SJSA1 (cell line): ENCODE data around the gene FKBP15. TPM values are rescaled to one million over a fixed set of nuclear protein-coding genes. Genes with fewer than 3 reads are reported as not detected.
"Not testable (repeated sequence)": the region's sequence is repeated elsewhere in the genome, so short reads cannot be mapped to it uniquely, and the experiment has no call there.

ENCODE experiments used
- DNase-seq, 2 experiments: peaks; one replicate each; pipeline ENCODE4 v3.0.0-alpha.2; 2015 to 2020; ENCODE audit warnings: low spot score in 2 of 2, low read depth in 1 of 2
- H3K27ac ChIP-seq: fragments of 250-450 bp; sonication (Bioruptor Pico); 2 replicates; pipeline ENCODE4 v1.5.1; 2020; ENCODE audit warnings: mild to moderate bottlenecking, moderate library complexity
- H3K27me3 ChIP-seq: fragments of 250-450 bp; sonication (Bioruptor Pico); replicated peaks from 2 replicates; pipeline ENCODE4 v1.5.1; 2020; ENCODE audit warnings: mild to moderate bottlenecking, moderate library complexity
- H3K36me3 ChIP-seq: fragments of 250-450 bp; sonication (Bioruptor Pico); 2 replicates; pipeline ENCODE4 v1.5.1; 2020; ENCODE audit warnings: mild to moderate bottlenecking
- H3K4me1 ChIP-seq: fragments of 250-450 bp; sonication (Bioruptor Pico); replicated peaks from 2 replicates; pipeline ENCODE4 v1.6.1; 2021; ENCODE audit warnings: mild to moderate bottlenecking
- H3K4me3 ChIP-seq: fragments of 250-450 bp; sonication (Bioruptor Pico); 2 replicates; pipeline ENCODE4 v1.5.1; 2020; ENCODE audit warnings: mild to moderate bottlenecking
- H3K9me3 ChIP-seq: fragments of 250-450 bp; sonication (Bioruptor Pico); replicated peaks from 2 replicates; pipeline ENCODE4 v1.5.1; 2020; ENCODE audit warnings: mild to moderate bottlenecking
- total RNA-seq: library from RNA; depleted of rRNA; stranded (reverse); fragments of >200 nt; shearing (Covaris generic); gene quantifications from 2 replicates; pipeline ENCODE4 v1.2.3, GENCODE V29; 2014

Gene FKBP15
- total RNA-seq, 1 experiment from 2014 or later, result 22.9 TPM

GRCh38 chr9:113156880-113157279, 64.2 kb downstream of the FKBP15 start:
- H3K36me3 ChIP-seq, result peaks cover 15% of the 10 kb centered on the region; the same call in 1 of the 2 replicates
- H3K4me3 ChIP-seq, result no peak overlapping the region
- H3K27me3 ChIP-seq, result no peaks in the 10 kb centered on the region
- no peak for DNase-seq
- no peak overlapping the region for H3K27ac ChIP-seq
- H3K9me3 ChIP-seq, result no peaks in the 10 kb centered on the region
- no peaks in the 10 kb centered on the region for H3K4me1 ChIP-seq

- Histone ChIP-seq H3K9me3 (no peaks in the 10 kb centered on the region), H3K27me3 (no peaks in the 10 kb centered on the region), H3K4me3 (no peak overlapping the region), H3K36me3 (peaks cover 7% of the 10 kb centered on the region; the same call in 1 of the 2 replicates), H3K27ac (no peak overlapping the region), H3K4me1 (peaks cover 5% of the 10 kb centered on the region; the same call in 1 of the 2 replicates)
- no peak for DNase-seq
These were observed 65.0 kb downstream of the FKBP15 start for GRCh38 chr9:113155911-113156588.

- H3K9me3 ChIP-seq, result no peaks in the 10 kb centered on the region
- H3K27me3 ChIP-seq, result no peaks in the 10 kb centered on the region
- H3K4me1 ChIP-seq, result peaks cover 5% of the 10 kb centered on the region; the same call in 1 of the 2 replicates
- no peak overlapping the region for H3K4me3 ChIP-seq
- DNase-seq, result no peak
- peaks cover 7% of the 10 kb centered on the region; the same call in 1 of the 2 replicates for H3K36me3 ChIP-seq
- H3K27ac ChIP-seq, result no peak overlapping the region
These were observed 66.1 kb downstream of the FKBP15 start for GRCh38 chr9:113154946-113155345.

GRCh38 chr9:113154471-113154870, 66.6 kb downstream of the FKBP15 start:
- H3K9me3 ChIP-seq, result no peaks in the 10 kb centered on the region
- no peak for DNase-seq
- no peak overlapping the region for H3K27ac ChIP-seq
- no peaks in the 10 kb centered on the region for H3K27me3 ChIP-seq
- peaks cover 5% of the 10 kb centered on the region; the same call in 1 of the 2 replicates for H3K4me1 ChIP-seq
- H3K4me3 ChIP-seq, result no peak overlapping the region
- H3K36me3 ChIP-seq, result peaks cover 7% of the 10 kb centered on the region; the same call in 1 of the 2 replicates

- Histone ChIP-seq H3K36me3 (peaks cover 4% of the 10 kb centered on the region; the same call in 1 of the 2 replicates), H3K9me3 (no peaks in the 10 kb centered on the region), H3K4me3 (no peak overlapping the region), H3K27ac (no peak overlapping the region), H3K27me3 (no peaks in the 10 kb centered on the region), H3K4me1 (peaks cover 5% of the 10 kb centered on the region; the same call in 1 of the 2 replicates)
- DNase-seq, result no peak
These were observed 67.5 kb downstream of the FKBP15 start for GRCh38 chr9:113153599-113153998.

- DNase-seq, result no peak
- H3K36me3 ChIP-seq, result no peaks in the 10 kb centered on the region
- no peak overlapping the region for H3K4me3 ChIP-seq
- H3K9me3 ChIP-seq, result no peaks in the 10 kb centered on the region
- H3K4me1 ChIP-seq, result peaks cover 5% of the 10 kb centered on the region; the same call in 1 of the 2 replicates
- H3K27me3 ChIP-seq, result no peaks in the 10 kb centered on the region
- no peak overlapping the region for H3K27ac ChIP-seq
These were observed 68.4 kb downstream of the FKBP15 start for GRCh38 chr9:113152699-113153098.

- H3K36me3 ChIP-seq, result no peaks in the 10 kb centered on the region
- DNase-seq, result no peak
- H3K4me1 ChIP-seq, result peaks cover 5% of the 10 kb centered on the region; the same call in 1 of the 2 replicates
- peak overlapping the region; percentile 68 for H3K4me3 ChIP-seq
- H3K27me3 ChIP-seq, result no peaks in the 10 kb centered on the region
- H3K27ac ChIP-seq, result no peak overlapping the region
- H3K9me3 ChIP-seq, result no peaks in the 10 kb centered on the region
These were observed 69.1 kb downstream of the FKBP15 start for GRCh38 chr9:113151696-113152630.

GRCh38 chr9:113150670-113151611, 70.1 kb downstream of the FKBP15 start, which contains the start of gene SLC31A2:
Gene SLC31A2, plus strand, starts transcription at chr9:113151007. Its CDS starts 68 bp downstream, at chr9:113151075.
- H3K9me3 ChIP-seq, result no peaks in the 10 kb centered on the region
- peaks cover 5% of the 10 kb centered on the region; the same call in 1 of the 2 replicates for H3K4me1 ChIP-seq
- 0 out of 2 replicates have a peak, but pooled peaks cover 7% of the 10 kb centered on the region for H3K27me3 ChIP-seq
- H3K36me3 ChIP-seq, result no peaks in the 10 kb centered on the region
- peak within 1 kb of the TSS; percentile 43; the same call in 1 of the 2 replicates for H3K27ac ChIP-seq
- DNase-seq, result peak; percentile 71 to 86
- H3K4me3 ChIP-seq, result peak within 1 kb of the TSS; percentile 68

GRCh38 chr9:113149561-113149960, 71.5 kb downstream of the FKBP15 start:
- not testable (repeated sequence) for H3K4me1 ChIP-seq, H3K36me3 ChIP-seq, H3K27me3 ChIP-seq, H3K9me3 ChIP-seq, DNase-seq, H3K4me3 ChIP-seq, H3K27ac ChIP-seq

- Histone ChIP-seq H3K27ac (no peak overlapping the region), H3K4me1 (peaks cover 5% of the 10 kb centered on the region; the same call in 1 of the 2 replicates), H3K27me3 (0 out of 2 replicates have a peak, but pooled peaks cover 7% of the 10 kb centered on the region), H3K9me3 (no peaks in the 10 kb centered on the region), H3K36me3 (no peaks in the 10 kb centered on the region), H3K4me3 (no peak overlapping the region)
- no peak for DNase-seq
These were observed 72.1 kb downstream of the FKBP15 start for GRCh38 chr9:113148781-113149510.

GRCh38 chr9:113148372-113148705, 72.7 kb downstream of the FKBP15 start:
- peaks cover 5% of the 10 kb centered on the region; the same call in 1 of the 2 replicates for H3K4me1 ChIP-seq
- no peak overlapping the region for H3K4me3 ChIP-seq
- no peaks in the 10 kb centered on the region for H3K36me3 ChIP-seq
- DNase-seq, result no peak
- H3K27ac ChIP-seq, result no peak overlapping the region
- no peaks in the 10 kb centered on the region for H3K9me3 ChIP-seq
- H3K27me3 ChIP-seq, result 0 out of 2 replicates have a peak, but pooled peaks cover 7% of the 10 kb centered on the region

GRCh38 chr9:113143432-113144227, 77.4 kb downstream of the FKBP15 start:
- no peak overlapping the region for H3K4me3 ChIP-seq
- no peaks in the 10 kb centered on the region for H3K4me1 ChIP-seq
- H3K9me3 ChIP-seq, result no peaks in the 10 kb centered on the region
- 0 out of 2 replicates have a peak, but pooled peaks cover 7% of the 10 kb centered on the region for H3K27me3 ChIP-seq
- DNase-seq, result no peak
- no peak overlapping the region for H3K27ac ChIP-seq
- H3K36me3 ChIP-seq, result no peaks in the 10 kb centered on the region
